GM21515 (cell line): ENCODE measurements around the gene IQCE.
A peak's percentile ranks its signal among the peaks of the same experiment; 100 is the strongest.

ENCODE experiments used
- ATAC-seq: cut with Tn5 transposase; IDR thresholded peaks from one replicate; pipeline ENCODE4 v1.9.1; 2021; ENCODE audit not compliant: unreplicated experiment

IQCE gene, protein sequence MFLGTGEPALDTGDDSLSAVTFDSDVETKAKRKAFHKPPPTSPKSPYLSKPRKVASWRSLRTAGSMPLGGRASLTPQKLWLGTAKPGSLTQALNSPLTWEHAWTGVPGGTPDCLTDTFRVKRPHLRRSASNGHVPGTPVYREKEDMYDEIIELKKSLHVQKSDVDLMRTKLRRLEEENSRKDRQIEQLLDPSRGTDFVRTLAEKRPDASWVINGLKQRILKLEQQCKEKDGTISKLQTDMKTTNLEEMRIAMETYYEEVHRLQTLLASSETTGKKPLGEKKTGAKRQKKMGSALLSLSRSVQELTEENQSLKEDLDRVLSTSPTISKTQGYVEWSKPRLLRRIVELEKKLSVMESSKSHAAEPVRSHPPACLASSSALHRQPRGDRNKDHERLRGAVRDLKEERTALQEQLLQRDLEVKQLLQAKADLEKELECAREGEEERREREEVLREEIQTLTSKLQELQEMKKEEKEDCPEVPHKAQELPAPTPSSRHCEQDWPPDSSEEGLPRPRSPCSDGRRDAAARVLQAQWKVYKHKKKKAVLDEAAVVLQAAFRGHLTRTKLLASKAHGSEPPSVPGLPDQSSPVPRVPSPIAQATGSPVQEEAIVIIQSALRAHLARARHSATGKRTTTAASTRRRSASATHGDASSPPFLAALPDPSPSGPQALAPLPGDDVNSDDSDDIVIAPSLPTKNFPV

DNA sequence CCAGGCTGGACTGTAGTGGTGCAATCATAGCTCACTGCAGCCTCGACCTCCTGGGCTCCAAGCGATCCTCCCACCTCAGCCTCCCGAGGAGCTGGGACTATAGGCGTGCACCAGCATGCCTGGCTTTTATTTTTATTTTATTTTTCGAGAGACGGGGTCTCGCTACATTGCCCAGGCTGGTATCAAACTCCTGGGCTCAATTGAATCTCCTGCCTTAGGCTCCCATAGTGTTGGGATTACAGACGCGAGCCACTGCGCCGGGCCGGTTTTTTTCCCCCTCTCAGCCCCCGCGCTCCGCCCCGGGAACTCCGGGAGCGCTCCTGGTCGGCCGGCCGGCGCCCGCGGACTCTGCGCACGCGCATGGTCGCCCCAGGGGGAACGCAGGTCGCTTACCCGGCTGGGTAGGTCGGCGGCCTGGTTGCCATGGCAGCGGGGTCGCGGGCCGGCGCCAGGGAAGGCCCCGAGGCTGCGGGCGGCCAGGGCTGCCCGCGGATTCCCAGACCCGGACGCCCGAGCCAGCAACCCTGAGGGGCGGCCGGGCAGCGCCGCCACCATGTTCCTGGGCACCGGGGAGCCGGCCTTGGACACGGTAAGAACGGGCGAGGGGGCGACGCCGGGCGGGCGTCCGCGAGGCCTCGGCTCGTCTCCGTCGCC lies at the start of gene IQCE:
IQCE (plus strand) TSS at position 351 of the 654 bp plus-strand sequence; CDS start at position 554, 203 bp downstream.
- peak; percentile 57 for ATAC-seq

DNA sequence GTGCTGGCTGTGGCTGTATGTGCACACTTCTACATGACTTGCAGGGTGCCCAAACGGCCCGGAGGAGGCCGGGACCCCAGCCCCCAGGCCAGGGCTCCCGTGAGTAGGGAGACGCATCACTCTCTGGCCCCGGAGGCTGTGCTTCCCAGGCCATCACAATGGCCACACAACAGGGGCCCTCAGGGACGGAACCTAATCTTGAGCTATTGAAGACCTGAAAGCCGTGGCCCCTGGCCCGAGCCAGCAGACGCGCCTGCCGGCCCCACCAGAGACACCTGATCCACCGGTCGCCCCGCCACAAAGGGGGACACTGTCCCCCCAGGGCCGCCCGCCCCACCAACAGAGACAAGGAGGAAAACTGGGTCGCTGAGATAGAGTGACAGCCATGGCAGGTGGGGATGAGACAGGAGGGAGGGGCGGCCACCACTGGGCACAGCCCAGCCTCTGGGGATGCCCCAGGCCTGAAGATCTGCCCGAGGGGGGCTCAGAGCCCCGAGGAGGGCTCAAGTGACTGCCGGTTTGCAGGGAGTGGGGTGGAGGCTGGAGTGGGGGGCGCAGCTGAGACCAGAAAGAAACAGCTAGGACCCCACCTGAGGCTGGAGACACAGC lies 49.4 kb upstream of the IQCE start:
- no peak for ATAC-seq

DNA sequence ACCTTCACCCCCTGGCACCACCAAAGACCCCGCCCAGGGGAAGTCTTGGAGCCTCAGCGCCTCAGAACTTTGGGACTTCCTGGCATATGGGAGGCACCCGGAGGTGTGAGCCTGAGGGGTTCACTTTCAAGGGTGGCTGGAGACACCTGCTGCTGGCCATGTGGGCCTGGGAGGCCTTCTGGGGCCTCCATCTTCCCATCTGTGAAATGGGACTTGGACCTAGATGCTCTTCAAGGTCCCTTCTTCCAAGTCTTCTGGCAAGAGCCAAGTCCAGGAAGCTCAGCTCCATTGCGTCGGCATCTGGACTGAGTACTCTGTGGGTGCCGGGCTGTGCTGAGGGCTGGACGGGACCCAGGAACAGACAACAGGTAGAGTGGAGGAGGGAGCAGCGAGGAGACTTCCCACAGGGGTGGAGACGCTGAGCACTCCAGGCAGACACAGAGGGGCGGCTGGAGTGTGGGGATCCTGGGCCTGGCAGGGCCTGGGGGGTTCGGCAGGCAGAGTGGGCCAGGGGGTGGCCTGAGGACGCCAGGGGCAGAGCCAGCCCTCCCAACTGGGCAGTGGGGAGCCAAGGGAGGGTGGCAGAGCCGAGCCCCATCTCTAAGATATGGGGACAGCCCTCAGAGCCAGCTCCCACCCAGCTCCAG lies 48.5 kb upstream of the IQCE start:
- ATAC-seq = no peak

DNA sequence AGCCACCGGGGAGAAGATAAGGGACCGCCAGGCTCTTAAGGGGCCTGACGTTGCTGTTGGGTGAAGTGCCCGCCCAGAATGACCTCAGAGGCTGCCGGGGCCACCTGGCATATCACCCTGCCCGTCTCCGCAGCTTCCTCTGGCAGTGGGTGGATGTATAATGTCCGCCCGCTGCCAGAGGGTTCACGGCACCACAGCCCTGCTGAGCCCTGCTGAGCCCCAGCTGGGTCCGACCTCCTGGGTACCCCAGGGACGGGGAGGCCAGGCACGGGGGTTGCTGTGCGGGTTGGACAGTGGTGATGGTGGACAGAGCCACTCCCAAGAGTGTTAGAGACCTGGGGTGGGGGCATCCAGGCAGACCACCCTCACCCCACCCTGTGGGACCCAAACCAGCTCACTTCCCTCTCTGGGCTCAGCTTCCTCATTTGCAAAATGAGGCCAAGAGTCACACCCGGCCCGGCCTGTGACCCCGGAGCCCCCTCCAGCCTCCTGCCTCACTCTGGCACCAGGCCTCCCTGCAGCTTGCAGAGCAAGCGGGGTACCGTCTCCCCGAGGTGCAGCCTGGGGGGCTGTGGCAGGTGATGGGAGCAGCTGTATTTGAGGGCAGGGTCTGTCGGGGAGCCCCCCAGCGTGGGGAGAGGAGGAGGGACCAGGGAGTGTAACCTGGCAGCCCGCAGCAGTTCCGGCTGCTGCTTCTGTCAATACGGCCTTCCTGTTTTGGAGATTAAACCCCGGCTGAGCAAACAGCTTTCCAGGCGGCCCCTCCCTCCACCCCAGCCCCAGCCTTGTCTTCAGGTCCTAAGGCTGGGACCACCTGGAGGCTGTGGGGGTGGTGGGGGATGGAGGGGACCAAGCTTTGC lies 47.6 kb upstream of the IQCE start:
- no peak for ATAC-seq

DNA sequence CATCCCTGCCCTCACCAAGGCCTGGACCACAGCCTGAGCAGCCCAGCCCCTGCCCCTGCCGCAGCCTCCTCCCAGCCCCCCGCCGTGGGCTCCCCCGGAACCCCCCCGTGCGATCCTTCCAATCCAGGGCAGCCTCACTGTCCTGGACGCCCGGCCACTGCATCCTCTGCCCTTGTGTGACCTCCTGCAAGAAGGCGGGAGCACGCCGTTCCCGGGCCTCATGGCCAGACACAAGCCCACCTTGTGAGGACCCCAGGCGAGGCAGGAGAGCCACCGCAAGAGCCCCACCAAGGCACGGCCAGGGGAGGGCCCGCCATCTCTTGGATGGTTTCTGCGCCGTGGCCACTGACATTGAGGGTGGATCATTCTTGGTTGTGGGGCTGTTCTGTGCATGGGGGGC lies 47.0 kb upstream of the IQCE start:
- no peak for ATAC-seq

DNA sequence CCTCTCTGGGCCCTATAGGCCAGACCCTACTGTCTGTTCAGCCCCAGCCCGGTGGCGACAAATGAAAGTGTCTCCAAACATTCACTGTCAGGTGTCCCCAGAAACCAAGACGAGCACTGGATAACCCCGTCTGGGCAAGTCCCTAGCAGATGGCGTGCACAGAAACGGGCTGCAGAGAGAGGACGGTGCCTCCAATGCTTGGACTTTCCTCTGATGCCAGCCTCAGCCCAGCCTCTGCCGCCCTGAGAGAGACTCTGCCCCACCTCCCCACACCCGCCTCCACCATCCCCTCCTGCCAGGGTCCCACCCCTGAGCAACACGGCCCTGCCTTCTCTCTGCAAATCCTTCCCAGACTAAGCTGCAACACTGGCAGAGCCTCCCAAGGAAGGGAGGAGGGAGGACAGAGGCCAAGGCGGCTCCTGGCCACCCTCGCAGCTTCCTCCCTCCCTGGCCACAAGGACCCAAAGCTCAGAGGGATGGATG lies 46.6 kb upstream of the IQCE start:
- no peak for ATAC-seq

DNA sequence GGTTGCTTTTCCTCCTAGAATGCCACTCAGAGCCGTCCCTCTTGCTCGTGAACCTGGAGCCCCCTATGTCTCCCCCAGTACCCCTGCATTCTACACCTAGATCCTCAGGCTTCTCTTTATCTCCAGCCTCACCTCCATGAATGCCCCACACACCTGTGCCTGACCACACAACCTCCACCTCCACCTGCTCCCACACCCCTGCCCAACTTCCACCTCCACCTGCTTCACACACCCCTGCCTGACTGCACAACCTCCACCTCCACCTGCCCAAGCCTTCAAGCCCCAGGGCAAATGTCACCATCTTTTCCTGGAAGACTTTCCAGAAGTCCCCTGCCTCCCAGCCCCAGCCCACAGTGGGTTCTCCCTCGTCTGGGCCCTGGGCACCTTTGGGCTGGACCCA lies 46.1 kb upstream of the IQCE start:
- ATAC-seq = no peak

DNA sequence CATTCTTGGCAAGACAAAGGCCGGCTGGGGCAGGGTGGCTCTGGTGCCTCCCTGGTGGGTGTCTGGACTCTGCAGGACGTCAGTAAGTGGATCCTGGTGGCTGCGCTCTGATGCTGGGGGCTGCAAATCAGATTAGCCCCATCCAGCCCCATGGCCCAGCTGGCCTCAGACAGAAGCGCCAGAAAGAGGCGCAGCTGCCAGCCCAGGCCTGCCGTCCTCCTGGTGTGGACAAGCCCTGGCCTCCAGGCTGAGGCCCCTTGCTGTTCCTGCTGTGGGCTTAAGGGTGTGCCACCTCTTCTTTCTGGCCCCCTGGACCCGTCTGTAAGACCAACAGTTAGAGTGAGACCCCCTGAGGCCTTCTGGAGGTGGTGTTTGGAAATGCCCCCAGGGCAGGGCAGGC lies 45.1 kb upstream of the IQCE start:
- no peak for ATAC-seq

DNA sequence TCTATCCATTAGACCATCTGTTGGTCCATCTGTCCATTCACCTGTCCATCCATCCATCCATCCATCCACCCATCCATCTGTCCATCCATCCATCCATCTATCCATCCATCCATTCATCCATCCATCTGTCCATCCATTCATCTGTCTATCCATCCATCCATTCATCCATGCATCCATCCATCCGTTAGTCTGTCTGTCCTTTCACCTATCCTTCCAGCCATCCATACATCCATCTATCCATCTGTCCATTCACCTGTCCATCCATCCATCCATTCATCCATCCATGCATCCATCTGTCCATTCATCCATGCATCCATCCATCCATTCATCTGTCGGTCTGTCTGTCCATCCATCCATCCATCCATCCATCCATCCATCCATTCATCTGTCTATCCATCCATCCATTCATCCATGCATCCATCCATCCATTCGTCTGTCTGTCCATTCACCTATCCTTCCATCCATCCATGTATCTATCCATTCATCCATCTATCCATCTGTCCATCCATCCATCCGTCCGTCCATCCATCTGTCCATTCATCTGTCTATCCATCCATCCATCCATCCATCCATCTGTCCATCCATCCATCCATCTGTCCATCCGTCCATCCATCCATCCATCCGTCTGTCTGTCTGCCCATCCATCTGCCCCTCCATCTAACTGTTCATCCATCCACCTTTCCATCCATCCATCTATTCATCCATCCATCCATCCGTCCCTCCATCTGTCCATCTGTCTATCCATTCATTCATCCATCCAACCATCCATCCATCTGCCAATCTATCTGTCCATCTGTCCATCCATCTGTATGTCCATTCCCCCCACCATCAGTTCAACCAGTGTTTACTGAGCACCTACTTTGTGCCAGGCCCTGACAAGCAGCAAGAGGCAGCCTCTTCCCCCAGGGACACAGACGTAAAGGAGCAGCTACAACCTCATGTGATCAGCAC lies 44.0 kb upstream of the IQCE start:
- no peak for ATAC-seq

DNA sequence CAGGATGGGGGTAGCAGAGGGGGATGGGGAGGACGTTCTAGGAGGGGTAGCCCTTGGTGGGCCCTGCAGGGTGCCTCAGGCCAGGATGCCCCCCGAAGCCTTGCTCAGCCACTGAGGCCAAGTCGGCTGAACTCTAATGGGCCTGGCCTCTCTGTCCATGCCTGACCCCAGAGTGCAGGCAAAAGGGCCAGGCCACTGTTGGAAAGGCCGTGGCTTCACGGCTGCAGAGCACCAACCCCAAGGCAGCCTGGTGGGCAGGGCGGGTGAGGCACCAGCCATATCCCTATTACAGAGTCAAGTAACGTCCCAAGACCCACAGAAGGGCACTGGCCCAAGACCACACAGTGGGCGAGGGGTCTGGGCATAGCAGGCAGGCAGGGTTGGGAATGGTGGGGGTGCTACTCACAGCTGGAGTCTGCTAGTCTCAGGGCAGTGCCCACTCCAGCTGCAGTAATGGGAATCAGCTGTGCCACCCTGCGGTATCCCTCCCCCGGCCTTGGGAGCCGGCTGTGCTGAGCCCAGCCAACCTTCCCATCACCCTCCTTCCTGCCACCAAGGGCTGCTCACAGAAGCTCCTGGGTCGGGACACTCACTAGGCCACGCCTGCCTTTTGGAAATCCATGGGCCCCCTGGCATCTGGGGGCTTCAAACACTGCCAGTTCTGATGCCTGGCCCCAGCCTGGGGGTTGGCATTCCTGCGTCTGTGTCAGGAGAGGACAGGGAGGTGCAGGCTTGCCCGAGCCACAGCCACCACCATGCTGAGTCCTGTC lies 43.2 kb upstream of the IQCE start:
- ATAC-seq = no peak

DNA sequence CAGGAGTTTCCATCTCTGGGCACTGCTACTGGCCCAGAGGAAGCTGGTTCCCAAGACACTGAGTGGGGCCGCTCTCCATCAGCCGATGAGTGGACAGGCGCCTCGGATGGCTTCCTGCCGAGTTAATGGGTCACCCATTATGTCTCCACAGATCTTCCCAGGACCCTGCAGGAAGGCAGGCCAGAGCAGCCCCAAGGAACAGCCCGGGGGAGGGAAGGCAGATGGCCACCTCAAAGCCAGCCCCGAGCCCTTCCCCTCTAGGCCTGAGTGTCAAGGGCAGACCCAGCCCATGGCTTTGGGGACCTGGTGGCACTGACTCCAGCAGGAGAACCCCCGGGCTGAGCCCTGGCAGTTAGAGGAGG lies 42.6 kb upstream of the IQCE start:
- no peak for ATAC-seq

DNA sequence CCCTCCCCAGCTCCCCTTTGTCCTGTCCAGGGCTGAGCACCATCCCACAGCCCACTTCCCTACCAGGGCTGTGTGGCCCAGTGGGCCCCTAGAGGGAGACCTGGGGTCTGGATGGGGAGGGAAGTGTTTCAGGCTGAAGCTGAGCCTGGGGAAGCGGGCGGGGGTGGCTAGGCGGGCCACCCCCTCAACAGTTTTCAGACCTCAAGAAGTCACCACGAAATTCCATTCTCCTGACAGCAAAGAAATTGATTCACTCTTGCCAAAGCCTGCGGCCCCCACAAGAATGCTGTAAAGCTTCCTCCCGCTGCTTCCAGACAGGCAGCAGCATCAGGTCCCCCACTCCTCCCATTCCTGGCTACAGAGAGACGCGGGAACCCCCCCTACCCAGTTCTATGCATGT lies 41.8 kb upstream of the IQCE start:
- ATAC-seq = no peak

DNA sequence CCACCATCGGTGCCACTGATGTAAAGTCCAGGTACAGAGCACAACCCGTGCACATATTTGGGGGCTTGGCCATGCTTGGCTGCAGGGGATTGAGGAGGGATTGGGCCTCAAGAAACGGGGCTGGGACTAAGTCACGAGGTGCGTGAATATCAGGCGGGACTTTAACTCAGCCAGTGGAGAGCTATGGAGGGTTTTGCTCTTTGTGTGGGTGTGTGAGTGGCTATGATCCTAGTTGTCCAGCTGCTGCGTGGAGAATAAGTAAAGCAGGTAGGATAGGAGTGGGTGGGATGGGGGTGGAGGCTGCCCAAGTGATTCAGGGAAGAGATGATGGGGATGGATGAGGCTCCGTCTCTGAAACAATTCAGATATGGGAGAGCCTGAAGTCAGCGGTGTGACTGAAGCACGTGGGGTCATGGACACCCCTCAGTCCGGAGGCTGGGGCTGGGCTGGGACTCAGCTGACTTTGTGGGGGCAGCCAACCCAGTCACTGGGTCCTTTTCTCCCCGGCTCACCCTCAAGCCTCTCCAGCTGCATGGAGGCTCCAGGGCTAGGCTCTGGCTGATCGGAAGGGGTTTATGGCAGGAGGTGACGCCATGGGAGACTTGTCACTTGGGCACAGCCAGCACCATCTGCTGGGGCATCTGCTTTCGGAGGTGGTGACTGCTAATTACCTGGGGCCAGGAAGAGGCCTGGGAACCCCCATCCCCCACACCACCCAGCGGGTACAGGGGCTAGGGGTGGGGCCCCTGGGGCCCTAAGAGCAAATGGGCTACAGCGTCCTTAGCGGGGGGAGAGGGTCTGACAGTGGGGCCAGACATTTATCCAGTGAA lies 40.9 kb upstream of the IQCE start:
- ATAC-seq = no peak

DNA sequence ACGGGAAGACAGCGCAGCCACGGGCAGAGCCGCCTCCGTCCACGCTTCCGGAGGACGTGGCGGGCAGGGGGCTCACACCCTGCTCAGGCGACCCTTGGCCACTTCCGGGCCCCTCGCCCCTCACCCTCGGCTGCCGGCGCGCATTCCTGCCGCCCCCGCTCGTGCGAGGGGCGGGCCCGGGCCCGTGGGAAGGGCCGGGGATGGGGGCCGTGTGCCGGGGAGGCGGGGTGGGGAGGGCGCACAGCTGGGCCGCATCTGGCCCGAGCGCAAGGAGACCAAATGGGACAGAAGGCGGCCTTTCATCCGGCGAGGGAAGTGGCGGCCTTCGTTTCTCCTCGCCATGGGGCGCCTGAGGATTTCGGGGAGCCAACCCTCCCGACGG lies 40.1 kb upstream of the IQCE start:
- ATAC-seq = no peak

DNA sequence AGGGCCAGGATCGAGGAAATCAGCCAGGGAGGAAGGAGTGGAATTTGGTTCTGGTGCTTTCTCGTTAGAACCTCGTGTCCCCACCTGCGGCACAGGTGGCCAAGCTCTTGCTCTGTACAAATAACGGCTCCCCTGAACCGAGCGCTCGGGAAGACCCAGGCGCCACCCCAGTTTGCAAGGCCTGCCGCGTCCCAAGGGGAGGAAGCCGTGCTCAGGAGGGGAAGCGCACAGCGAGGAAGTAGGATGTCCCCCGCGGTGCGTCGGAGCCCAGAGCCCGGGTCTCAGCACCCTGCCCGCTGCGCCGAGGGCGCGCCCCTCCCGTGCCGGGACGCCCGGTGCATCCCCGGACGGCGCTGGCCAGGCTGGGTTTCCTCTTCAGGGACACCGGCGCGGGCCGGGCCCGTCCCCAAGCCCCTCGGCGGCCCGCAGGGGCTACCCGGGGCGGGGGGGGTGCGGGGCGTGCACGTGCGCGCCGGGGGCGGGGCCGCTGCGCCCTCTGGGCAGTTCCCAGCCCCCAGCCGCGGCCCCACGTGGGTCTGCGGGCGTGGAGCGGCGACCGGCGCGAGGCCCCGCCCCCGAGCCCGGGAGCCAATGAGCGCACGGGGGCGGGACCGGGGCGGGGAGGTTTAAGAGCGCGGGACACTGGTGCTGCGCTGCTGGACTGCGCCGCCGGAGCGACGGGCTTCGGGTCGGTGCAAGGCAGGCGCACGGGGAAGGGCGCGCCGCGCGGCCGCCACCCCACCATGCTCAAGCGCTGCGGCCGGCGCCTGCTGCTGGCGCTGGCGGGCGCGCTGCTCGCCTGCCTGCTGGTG lies 39.5 kb upstream of the IQCE start, which contains the start of gene LFNG:
LFNG (plus strand) TSS at position 656 of the 812 bp plus-strand sequence; CDS start at position 744, 88 bp downstream.
- ATAC-seq = peak; percentile 79

DNA sequence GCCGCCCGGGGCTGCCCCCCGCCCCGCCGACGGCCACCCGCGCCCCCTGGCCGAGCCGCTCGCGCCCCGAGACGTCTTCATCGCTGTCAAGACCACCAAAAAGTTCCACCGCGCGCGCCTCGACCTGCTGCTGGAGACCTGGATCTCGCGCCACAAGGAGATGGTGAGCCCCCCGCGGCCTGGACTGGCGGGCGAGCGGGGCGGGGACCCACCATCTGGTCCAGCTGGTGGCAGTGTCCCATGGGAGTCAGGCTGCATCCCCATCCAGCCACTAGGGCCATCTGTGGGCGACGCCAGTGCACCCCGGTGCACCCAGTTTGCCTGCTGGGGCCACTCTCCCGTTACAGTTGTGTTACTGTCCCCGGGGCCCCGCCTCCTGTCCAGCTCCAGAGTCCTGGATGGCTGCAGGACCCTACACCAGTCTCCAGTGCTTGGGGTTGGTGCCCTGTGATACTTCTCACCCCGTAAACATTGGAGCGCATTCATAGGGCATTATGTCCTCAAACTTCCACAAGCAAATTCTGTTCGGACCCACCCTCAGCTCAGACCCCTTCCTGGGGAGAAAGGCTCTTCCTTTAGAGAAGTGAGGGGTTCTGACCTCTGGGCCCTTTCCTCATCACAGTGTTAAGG lies 38.5 kb upstream of the IQCE start:
- no peak for ATAC-seq
